Activated T-cell treated with anti-CD3 and anti-CD28 coated beads, Interleukin-2, amount 50 U/mL, for 4 hours (primary cell): ENCODE results near the gene KCNA5. TPM values are rescaled to one million over a fixed set of nuclear protein-coding genes. Genes with fewer than 3 reads are reported as not detected.

Experiments used
- ATAC-seq, 2 donors: fragments of 200-7000 bp; cut with Tn5 transposase; one replicate each; pipeline ENCODE4 v1.10.0; 2021
- DNase-seq: peaks from one replicate; pipeline ENCODE4 v3.0.0-alpha.2; 2020
- H3K27me3 Mint-ChIP-seq: one replicate; pipeline ENCODE4 v1.8.0; 2021; ENCODE audit warnings: low read depth, mixed read lengths
- H3K36me3 Mint-ChIP-seq: one replicate; pipeline ENCODE4 v1.8.0; 2022; ENCODE audit warnings: mixed read lengths; ENCODE audit not compliant: insufficient read depth
- H3K4me1 Mint-ChIP-seq: one replicate; pipeline ENCODE4 v1.8.0; 2021; ENCODE audit warnings: low read depth, mixed read lengths
- H3K4me3 Mint-ChIP-seq: one replicate; pipeline ENCODE4 v1.8.0; 2021; ENCODE audit warnings: mild to moderate bottlenecking, moderate library complexity, mixed read lengths
- H3K9me3 Mint-ChIP-seq: one replicate; pipeline ENCODE4 v1.8.0; 2021; ENCODE audit warnings: mixed read lengths
- total RNA-seq, 3 donors: library from RNA; stranded (reverse); gene quantifications; one replicate each; pipeline ENCODE4 v1.2.1, GENCODE V29; 2021

KCNA5 gene
- total RNA-seq, 3 donors from 2014 or later, result not detected

DNA sequence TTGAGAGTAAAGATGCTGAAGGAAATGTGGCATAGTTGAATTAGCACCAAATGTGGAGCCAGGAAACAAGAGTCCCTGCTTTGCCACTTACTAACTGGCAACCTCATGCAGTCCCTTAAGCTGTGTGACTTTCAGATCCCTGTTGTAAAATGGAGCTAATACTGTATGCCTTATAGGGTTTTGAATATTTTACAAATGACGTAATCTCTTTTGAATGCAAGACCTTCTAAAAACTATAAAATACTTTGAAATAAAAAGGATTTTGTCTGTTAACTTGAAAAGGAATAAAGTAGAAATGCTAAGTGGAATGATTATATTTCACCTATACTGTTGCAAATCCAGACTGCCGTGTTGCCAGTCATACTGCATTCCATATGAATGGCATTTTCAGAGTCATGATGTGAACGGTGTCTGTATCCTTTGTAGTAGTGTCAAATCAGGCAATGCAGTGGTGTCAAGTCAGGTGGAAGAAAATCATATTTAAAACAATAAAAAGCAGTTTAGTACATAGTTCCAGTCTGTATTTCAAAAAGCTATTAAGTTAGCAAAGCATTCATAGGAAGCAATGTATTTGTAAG is 21.3 kb downstream of the KCNA5 start:
- ATAC-seq, result no peak
- Mint-ChIP-seq H3K36me3 (no peaks in the 10 kb centered on the region), H3K9me3 (no peaks in the 10 kb centered on the region), H3K4me3 (no peak overlapping the region), H3K4me1 (no peaks in the 10 kb centered on the region), H3K27me3 (peaks cover 9% of the 10 kb centered on the region)
- DNase-seq, result no peak

DNA sequence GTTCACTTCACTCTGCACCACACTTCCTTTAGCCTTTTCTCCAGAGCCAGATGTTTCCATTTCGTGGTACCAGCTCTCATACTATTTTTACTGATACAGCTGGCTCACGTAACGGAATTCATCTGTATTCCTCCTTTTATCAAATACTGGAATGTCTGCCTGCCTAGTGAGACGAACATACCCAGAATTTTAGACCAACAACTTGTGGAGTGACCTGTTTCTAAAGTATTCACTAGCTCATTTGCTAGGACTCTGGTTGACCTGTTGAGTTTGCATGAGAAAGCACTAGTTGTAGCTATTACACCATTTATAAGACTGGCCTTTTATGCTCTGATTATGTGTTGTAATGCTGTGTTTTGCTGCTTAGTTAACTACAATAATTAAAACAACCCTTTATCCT is 22.6 kb downstream of the KCNA5 start:
- Mint-ChIP-seq H3K9me3 (no peaks in the 10 kb centered on the region), H3K36me3 (no peaks in the 10 kb centered on the region), H3K4me1 (no peaks in the 10 kb centered on the region), H3K27me3 (peaks cover 9% of the 10 kb centered on the region), H3K4me3 (no peak overlapping the region)
- DNase-seq, result no peak
- no peak for ATAC-seq

DNA sequence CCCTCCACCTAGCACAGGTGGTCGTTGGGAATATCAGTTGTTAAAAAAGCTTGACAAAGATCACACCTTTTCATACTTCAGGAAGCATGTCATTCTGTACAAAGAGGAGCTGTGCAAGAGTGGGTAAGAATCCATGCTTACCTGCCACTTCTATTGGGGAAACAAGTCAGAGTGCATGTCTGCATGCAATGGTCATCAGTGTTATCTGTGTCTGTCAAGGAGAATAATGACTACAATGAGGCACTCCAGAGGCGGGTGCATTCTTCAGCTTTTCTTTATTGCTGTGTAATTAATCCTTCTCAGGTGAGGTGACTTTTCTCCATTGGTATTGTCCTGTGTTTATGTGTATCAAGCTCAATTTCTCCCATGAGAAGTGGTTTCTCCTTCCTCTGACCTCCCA is 24.4 kb downstream of the KCNA5 start:
- Mint-ChIP-seq H3K4me3 (no peak overlapping the region), H3K9me3 (no peaks in the 10 kb centered on the region), H3K27me3 (peaks cover 9% of the 10 kb centered on the region), H3K36me3 (no peaks in the 10 kb centered on the region), H3K4me1 (no peaks in the 10 kb centered on the region)
- ATAC-seq (no peak), DNase-seq (no peak)

DNA sequence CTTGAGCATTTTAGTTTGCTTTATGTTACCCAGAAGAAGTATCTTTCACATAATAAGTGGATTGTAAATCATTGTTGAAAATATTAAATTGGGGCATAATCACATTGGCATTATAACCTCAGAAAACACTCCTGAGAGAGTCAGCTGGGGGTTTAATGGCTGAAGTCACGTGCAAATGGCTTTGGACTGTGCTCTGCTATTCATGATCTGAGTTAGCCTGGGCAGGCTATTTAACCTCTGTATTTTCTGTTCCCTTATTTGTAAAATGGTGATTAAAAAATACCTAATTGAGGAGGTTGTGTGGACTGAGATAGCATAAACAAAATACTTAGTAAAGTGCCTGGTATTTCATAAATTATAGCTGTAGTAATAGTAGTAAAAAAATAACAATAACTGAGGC is 24.9 kb downstream of the KCNA5 start:
- DNase-seq (no peak), ATAC-seq (no peak)
- Mint-ChIP-seq H3K36me3 (no peaks in the 10 kb centered on the region), H3K4me1 (no peaks in the 10 kb centered on the region), H3K4me3 (no peak overlapping the region), H3K9me3 (no peaks in the 10 kb centered on the region), H3K27me3 (peaks cover 10% of the 10 kb centered on the region)

DNA sequence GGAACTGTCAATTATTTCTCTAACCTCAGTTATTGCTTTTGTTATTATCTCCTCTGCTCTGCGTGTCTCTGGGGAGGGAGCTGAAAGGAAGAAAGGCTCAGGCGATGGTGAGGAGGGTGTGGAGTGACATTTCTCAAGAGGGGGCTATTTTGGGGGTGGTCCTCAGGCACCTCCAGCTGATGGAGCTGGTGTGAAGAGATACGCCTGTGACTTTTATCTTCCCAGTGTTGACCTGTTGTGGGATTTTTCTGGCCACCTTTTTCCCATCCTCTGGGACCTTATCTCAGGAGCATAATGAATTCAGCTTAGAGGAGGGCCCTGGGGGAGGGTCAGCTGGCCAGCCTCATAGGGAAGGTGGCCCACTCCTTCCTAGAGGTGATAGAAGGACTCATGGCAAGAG is 26.4 kb downstream of the KCNA5 start:
- Mint-ChIP-seq H3K9me3 (no peaks in the 10 kb centered on the region), H3K36me3 (no peaks in the 10 kb centered on the region), H3K4me3 (no peak overlapping the region), H3K27me3 (peaks cover 10% of the 10 kb centered on the region), H3K4me1 (no peaks in the 10 kb centered on the region)
- no peak for ATAC-seq
- no peak for DNase-seq

DNA sequence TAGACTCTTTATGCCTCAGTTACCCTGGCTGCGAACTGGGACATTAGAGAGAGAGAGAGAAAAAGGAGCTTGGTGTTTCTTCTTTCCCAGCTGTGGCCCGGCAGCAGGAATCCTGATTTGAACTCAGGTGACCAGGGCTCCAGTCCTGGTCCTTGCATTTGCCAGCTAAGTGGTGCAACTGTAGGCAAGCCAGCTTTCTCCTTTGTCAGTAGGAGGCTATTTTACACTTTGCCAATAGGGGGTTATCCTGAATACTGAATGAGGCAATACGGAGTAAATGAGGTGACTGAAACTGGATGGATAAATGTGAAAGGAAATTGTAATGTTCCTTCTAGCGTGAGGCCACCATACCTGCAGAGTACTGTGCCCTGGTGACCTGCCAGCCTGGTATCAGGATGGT is 27.8 kb downstream of the KCNA5 start:
- peaks cover 12% of the 10 kb centered on the region for H3K27me3 Mint-ChIP-seq
- H3K4me3 Mint-ChIP-seq, result no peak overlapping the region
- H3K36me3 Mint-ChIP-seq, result no peaks in the 10 kb centered on the region
- no peak for DNase-seq
- no peaks in the 10 kb centered on the region for H3K4me1 Mint-ChIP-seq
- H3K9me3 Mint-ChIP-seq, result no peaks in the 10 kb centered on the region
- ATAC-seq, result no peak

DNA sequence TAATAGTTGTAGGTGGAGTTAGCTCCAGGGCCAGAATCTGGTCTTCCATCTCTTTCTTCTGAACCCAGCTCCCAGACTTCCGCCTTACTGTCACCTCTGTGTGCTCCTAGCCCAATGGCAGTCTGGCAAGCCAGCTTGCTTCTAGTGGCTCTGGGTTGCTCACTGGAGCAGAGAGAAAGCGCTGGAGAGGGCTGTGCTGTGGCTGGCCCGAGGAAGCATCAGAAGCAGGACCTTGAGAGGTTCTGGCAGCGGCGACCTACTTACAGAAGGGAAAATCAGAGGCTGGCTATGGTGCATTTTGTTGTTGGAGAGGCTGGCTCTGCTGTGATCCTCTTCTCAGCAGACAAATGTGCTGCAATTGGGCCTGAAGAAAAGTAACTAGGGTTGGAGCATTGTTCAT is 28.6 kb downstream of the KCNA5 start:
- no peak for ATAC-seq

DNA sequence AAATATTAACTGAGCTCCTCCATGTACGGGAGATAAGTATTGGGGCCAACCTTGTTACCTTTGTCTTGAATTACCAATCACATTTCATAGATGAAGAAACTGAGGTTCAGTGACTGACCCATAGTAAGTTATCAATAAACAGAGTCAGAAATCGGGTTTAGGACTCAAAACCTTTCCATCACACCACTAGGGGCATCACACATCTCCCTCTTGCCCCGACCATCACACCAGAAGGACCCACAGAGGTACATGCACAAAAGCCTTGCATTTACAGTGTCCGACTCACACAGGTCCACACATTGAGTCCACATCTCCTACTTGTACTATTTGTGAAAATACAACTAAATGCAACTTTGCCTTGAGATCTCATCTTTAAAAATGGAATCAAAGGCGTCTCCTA is 29.4 kb downstream of the KCNA5 start:
- ATAC-seq (no peak), DNase-seq (no peak)
- H3K27me3 Mint-ChIP-seq, result peaks cover 14% of the 10 kb centered on the region
- H3K9me3 Mint-ChIP-seq, result no peaks in the 10 kb centered on the region
- H3K4me3 Mint-ChIP-seq, result no peak overlapping the region
- H3K4me1 Mint-ChIP-seq, result no peaks in the 10 kb centered on the region
- H3K36me3 Mint-ChIP-seq, result no peaks in the 10 kb centered on the region

More for the DNA sequence above, 28.6 kb downstream of the KCNA5 start:
- Mint-ChIP-seq H3K4me3 (no peak overlapping the region), H3K36me3 (no peaks in the 10 kb centered on the region), H3K27me3 (peaks cover 12% of the 10 kb centered on the region), H3K9me3 (no peaks in the 10 kb centered on the region), H3K4me1 (no peaks in the 10 kb centered on the region)
- DNase-seq, result no peak

DNA sequence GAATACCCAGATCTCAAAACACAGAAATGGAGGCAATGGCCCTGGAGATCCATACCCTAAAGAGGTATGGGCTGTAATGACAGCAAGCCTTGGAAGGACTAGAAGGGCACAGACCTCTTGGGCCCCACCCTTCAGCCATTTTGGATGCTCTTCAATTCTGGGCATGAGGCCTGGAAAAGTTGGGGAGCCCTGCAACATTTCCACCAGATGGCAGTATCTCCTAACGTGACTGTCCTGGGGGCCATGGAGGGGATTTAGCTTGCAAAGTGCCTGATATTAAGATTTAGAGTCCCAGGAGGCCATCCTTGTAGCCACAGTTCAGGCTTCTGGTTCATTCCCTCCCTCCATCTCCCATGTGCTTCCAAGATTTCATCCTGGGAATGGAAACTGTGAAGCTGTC is 30.2 kb downstream of the KCNA5 start:
- no peaks in the 10 kb centered on the region for H3K36me3 Mint-ChIP-seq
- ATAC-seq (no peak), DNase-seq (no peak)
- no peak overlapping the region for H3K4me3 Mint-ChIP-seq
- peaks cover 13% of the 10 kb centered on the region for H3K27me3 Mint-ChIP-seq
- no peaks in the 10 kb centered on the region for H3K9me3 Mint-ChIP-seq
- H3K4me1 Mint-ChIP-seq, result no peaks in the 10 kb centered on the region

DNA sequence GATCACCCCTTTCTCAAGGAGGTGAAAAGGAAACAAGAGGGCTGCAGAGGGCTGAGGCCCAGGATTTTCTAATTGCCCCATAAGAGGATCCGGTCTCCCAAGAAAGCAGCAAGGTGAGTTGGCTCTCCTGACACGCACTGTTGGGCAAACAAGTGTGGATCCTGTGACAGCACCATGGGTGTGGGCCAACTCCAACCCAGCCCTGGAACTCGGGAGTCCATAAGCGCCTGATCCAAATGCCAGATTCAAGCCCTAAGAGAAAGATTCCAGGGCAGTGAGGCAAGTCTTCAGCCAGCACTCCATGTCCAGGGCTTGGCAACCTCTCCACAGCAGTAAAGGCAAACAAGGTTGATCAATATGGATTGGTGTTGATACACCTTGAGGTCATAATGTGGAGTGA is 33.1 kb downstream of the KCNA5 start:
- DNase-seq, result no peak

DNA sequence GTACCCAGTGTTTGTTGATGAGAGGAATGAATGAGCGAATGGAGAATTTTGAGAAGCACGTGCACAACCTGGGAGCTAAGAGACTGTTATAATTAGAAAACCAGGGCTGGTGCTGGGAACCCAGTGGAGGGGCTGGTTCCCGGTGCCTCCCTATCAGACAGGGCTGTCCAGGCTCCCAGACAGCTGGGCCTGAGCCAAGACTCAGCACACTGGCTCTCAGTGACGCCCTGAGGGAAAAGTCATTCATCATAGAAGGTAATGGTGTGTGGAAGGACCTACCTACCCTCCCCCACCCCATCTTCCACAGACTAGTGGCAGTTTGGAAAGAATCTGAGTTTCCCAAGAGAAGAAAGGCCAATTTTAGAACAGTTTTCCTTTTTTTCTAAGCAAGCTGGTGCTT is 34.7 kb downstream of the KCNA5 start:
- DNase-seq (no peak), ATAC-seq (no peak)
- Mint-ChIP-seq H3K9me3 (no peaks in the 10 kb centered on the region), H3K4me1 (no peaks in the 10 kb centered on the region), H3K27me3 (peaks cover 6% of the 10 kb centered on the region), H3K4me3 (no peak overlapping the region), H3K36me3 (no peaks in the 10 kb centered on the region)

More for the DNA sequence above, 33.1 kb downstream of the KCNA5 start:
- Mint-ChIP-seq H3K36me3 (no peaks in the 10 kb centered on the region), H3K9me3 (no peaks in the 10 kb centered on the region), H3K4me1 (no peaks in the 10 kb centered on the region), H3K27me3 (peaks cover 8% of the 10 kb centered on the region), H3K4me3 (no peak overlapping the region)
- no peak for ATAC-seq

DNA sequence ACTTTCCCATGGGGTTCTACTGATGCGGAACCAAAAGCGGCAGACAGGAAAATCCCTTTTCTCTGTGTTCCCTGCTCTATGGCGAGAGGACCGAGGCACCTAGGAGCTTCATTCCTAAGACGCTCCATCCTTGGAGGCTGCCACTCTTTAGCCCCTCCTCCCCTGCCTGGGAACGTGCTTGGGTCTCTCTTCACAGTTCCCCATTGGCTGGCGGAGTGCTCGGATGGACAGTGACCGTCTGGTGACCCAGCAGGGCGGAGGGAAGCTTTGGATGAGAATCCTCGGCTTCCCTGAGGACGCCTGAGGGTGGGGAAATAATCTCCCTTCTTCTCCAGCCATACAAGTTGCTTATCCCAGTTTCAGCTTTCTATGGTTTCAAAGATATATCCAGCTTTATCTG is 37.3 kb downstream of the KCNA5 start:
- Mint-ChIP-seq H3K4me1 (no peaks in the 10 kb centered on the region), H3K9me3 (no peaks in the 10 kb centered on the region), H3K4me3 (no peak overlapping the region), H3K36me3 (no peaks in the 10 kb centered on the region), H3K27me3 (peaks cover 6% of the 10 kb centered on the region)
- ATAC-seq, result no peak
- no peak for DNase-seq

DNA sequence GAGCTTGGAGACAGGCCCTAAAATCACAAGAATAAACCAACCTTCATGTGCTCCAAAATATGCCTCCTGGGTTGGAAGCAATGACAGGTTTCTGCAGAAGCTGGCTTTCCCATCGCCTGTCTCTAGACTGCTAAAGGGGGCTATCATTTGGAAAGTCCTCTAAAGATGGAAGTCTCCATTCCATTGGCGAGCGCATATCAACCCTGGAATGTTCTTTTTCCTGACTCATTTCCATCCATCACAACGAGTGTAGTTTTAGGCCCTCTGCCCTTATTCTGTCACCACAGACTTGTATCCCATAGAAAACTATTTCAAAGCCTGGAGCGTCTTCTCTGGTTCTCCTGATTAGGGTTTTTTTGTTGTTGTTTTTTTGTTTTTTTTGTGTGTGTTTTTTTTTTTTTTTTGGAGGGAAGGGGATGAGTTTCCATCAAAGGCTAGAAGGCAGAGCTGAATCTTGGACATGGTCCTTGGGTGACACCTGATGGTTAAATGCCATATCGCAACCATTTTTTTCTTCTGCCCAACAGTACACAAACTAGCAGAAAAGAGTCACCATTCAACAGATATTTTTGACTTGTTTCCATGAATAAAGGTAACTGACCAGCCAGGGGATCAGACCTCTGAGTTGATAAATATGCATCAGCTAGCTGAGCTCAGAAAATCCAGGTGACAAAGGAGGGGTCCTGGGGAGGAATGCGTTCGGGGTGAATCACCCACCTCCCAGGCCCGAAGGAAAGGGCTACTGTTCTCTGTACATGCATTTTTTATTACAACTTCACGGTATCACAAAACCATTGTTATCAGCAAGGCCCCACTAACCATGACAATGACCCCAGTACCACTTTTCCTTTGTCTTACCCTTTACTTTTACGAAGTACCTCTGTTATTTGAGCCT is 40.5 kb downstream of the KCNA5 start:
- no peaks in the 10 kb centered on the region for H3K27me3 Mint-ChIP-seq
- ATAC-seq (no peak), DNase-seq (no peak)
- no peaks in the 10 kb centered on the region for H3K36me3 Mint-ChIP-seq
- H3K4me3 Mint-ChIP-seq, result no peak overlapping the region
- no peaks in the 10 kb centered on the region for H3K9me3 Mint-ChIP-seq
- no peaks in the 10 kb centered on the region for H3K4me1 Mint-ChIP-seq

DNA sequence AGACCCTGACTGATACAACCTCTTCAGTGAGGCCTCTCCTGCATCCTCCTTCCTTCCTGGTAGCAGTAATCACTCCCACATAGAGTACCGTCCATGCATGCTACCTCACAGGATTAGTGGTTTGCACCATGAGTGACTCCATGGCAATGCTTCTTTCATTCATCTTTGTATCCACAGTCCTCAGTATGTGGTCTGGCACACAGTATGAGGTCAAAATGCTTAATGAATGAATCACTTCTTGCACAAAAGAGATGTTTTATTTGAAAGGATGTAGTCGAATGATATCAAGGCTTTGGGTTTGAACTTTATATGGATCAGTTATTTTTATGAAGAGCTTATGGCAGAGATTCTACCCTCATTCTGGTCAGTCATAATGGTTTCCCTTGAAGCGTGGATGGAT is 42.2 kb downstream of the KCNA5 start:
- Mint-ChIP-seq H3K36me3 (no peaks in the 10 kb centered on the region), H3K27me3 (peaks cover 2% of the 10 kb centered on the region), H3K4me3 (no peak overlapping the region), H3K4me1 (no peaks in the 10 kb centered on the region), H3K9me3 (no peaks in the 10 kb centered on the region)
- ATAC-seq (no peak), DNase-seq (no peak)

DNA sequence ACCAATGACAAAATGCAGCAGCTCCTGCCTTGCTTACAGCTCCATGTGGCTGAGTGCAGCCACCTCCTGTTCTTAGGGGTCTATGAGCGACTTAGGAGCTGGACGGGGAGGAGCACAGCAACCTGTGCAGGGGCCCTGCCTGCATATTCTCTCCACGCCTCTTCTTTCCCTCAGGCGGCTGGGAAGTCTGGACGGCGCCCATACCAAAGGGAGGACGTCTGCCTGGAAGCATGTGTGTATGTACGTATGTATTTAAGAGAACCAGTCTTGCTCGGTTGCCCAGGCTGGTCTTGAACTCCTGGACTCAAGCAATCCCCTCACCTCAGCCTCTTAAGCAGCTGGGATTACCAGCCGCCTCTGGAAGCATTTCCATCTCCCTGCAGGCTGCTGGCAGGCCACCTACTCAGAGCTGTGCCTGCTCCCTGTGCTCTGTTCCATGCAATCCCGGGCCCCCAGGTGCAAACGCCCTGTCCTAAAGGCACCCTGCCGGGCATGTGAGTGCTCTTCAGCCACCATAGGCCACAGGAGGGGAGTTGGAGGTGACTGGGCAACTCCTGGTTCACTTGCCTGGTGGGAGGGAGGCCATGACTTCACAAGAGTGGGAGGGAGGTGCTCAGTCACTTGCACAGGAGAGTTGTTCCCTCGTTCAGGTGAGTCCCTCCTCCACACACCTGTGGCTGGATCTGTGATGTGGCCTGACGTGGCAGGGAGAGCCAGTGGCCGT is 44.3 kb downstream of the KCNA5 start:
- no peaks in the 10 kb centered on the region for H3K36me3 Mint-ChIP-seq
- DNase-seq (no peak), ATAC-seq (no peak)
- no peaks in the 10 kb centered on the region for H3K4me1 Mint-ChIP-seq
- H3K27me3 Mint-ChIP-seq, result peaks cover 7% of the 10 kb centered on the region
- H3K9me3 Mint-ChIP-seq, result no peaks in the 10 kb centered on the region
- no peak overlapping the region for H3K4me3 Mint-ChIP-seq
